Measurements from ENCODE around the gene PEDS1.

DNA sequence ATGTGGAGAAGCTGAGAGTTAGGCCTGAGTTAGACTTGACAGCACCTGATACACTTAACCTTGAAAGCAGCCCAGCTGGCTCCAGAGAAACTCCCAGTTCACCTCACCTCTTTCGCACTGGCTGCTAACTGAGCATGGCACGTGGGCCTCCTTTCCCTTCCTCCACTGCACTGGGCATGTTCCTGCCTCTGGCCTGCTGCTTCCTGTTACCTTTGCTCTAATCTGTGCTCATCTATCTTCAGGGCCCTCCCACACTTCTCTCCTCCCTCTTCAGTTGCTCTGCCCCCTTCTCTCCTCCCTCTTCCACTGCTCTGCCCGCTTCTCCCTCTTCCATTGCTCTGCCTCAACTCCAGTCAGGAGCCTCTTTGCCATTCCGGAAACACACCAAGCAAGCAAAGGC lies 26.9 kb downstream of the PEDS1 start:
- TF ChIP-seq YY1 (tag by site-specific recombination; IDR thresholded peaks at IDR 0.05) (no peak), ZNF24 (tag by site-specific recombination; IDR thresholded peaks at IDR 0.05) (no peak), ZNF211 (tag by site-specific recombination; IDR thresholded peaks at IDR 0.05; ENCODE audit: low read depth) (no peak), TCF7L2 (IDR thresholded peaks at IDR 0.05; ENCODE audit: borderline replicate concordance, low read depth, low read length) (no peak), ZNF416 (tag by site-specific recombination; IDR thresholded peaks at IDR 0.05) (no peak), EGR2 (tag by site-specific recombination; IDR thresholded peaks at IDR 0.05; ENCODE audit: low read depth) (peak; percentile 74), ZNF558 (tag by site-specific recombination; IDR thresholded peaks at IDR 0.05) (no peak), ZNF239 (tag by site-specific recombination; IDR thresholded peaks at IDR 0.05) (no peak), REST (tag by site-specific recombination; IDR thresholded peaks at IDR 0.05) (no peak), ZNF366 (tag by site-specific recombination; conservative IDR thresholded peaks at IDR 0.05) (no peak), ZBTB7A (tag by site-specific recombination; IDR thresholded peaks at IDR 0.05; ENCODE audit: low read depth) (no peak), ZNF626 (tag by site-specific recombination; IDR thresholded peaks at IDR 0.05) (no peak)
- TF ChIP-seq, protein P1, sequence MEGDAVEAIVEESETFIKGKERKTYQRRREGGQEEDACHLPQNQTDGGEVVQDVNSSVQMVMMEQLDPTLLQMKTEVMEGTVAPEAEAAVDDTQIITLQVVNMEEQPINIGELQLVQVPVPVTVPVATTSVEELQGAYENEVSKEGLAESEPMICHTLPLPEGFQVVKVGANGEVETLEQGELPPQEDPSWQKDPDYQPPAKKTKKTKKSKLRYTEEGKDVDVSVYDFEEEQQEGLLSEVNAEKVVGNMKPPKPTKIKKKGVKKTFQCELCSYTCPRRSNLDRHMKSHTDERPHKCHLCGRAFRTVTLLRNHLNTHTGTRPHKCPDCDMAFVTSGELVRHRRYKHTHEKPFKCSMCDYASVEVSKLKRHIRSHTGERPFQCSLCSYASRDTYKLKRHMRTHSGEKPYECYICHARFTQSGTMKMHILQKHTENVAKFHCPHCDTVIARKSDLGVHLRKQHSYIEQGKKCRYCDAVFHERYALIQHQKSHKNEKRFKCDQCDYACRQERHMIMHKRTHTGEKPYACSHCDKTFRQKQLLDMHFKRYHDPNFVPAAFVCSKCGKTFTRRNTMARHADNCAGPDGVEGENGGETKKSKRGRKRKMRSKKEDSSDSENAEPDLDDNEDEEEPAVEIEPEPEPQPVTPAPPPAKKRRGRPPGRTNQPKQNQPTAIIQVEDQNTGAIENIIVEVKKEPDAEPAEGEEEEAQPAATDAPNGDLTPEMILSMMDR (tag by site-specific recombination; IDR thresholded peaks at IDR 0.05) = no peak
